Activated CD4-positive, alpha-beta T cell treated with anti-CD3 and anti-CD28 coated beads, Interleukin-2, amount 50 U/mL, for 4 hours (primary cell): Measurements from ENCODE around the gene IL16.
A peak's percentile ranks its signal among the peaks of the same experiment; 100 is the strongest.

Experiments
- DNase-seq, 2 experiments: peaks; one replicate each; pipeline ENCODE4 v3.0.0-alpha.2; 2020

The IL16 gene

GRCh38 chr15:81297147-81297572 lies 100.5 kb downstream of the IL16 start:
- DNase-seq: no peak

GRCh38 chr15:81297603-81298575 lies 101.2 kb downstream of the IL16 start:
- peak in 1 of 2 experiments; percentile 19 for DNase-seq

GRCh38 chr15:81298611-81299010 lies 101.9 kb downstream of the IL16 start:
- DNase-seq: no peak

GRCh38 chr15:81299156-81299555 lies 102.5 kb downstream of the IL16 start:
- DNase-seq: no peak

GRCh38 chr15:81299630-81300273 lies 103.1 kb downstream of the IL16 start:
- DNase-seq: no peak

- no peak for DNase-seq
These were observed 104.7 kb downstream of the IL16 start for GRCh38 chr15:81301385-81301784.

GRCh38 chr15:81301815-81302399 lies 105.2 kb downstream of the IL16 start:
- no peak for DNase-seq

- no peak for DNase-seq
These were observed 106.0 kb downstream of the IL16 start for GRCh38 chr15:81302701-81303109.

- DNase-seq: no peak
These were observed 106.9 kb downstream of the IL16 start for GRCh38 chr15:81303244-81304225.

GRCh38 chr15:81304226-81304625 lies 107.5 kb downstream of the IL16 start:
- DNase-seq: no peak

- no peak for DNase-seq
These were observed 111.6 kb downstream of the IL16 start for GRCh38 chr15:81308260-81308659.

- no peak for DNase-seq
These were observed 113.2 kb downstream of the IL16 start for GRCh38 chr15:81309647-81310450.

- DNase-seq: no peak
These were observed 113.8 kb downstream of the IL16 start for GRCh38 chr15:81310480-81310879.

- DNase-seq: no peak
These were observed 115.2 kb downstream of the IL16 start for GRCh38 chr15:81311752-81312464.

GRCh38 chr15:81312790-81313543 lies 116.3 kb downstream of the IL16 start:
- no peak for DNase-seq

- DNase-seq: no peak
These were observed 117.0 kb downstream of the IL16 start for GRCh38 chr15:81313686-81314085.

GRCh38 chr15:81314378-81314777 lies 117.7 kb downstream of the IL16 start:
- DNase-seq: no peak

- no peak for DNase-seq
These were observed 118.9 kb downstream of the IL16 start for GRCh38 chr15:81315452-81316175.

- DNase-seq: no peak
These were observed 119.6 kb downstream of the IL16 start for GRCh38 chr15:81316267-81316666.
